OCI-LY7 (cell line): Measurements from ENCODE around the gene DPY19L3.

Experiments
- CTCF ChIP-seq: fragments of 200-600 bp; sonication (generic); conservative IDR thresholded peaks from 2 replicates; pipeline ENCODE4 v1.5.1; 2014; ENCODE audit warnings: mild to moderate bottlenecking, antibody characterized with exemption, low read length, moderate library complexity, mixed read lengths
- EZH2phosphoT487 ChIP-seq: fragments of 200-600 bp; sonication (generic); IDR thresholded peaks from 2 replicates; pipeline ENCODE4 v1.6.1; 2018; ENCODE audit warnings: low read depth, borderline replicate concordance, mild to moderate bottlenecking, mixed run types, antibody characterized with exemption, low read length, moderate library complexity, mixed read lengths

DNA sequence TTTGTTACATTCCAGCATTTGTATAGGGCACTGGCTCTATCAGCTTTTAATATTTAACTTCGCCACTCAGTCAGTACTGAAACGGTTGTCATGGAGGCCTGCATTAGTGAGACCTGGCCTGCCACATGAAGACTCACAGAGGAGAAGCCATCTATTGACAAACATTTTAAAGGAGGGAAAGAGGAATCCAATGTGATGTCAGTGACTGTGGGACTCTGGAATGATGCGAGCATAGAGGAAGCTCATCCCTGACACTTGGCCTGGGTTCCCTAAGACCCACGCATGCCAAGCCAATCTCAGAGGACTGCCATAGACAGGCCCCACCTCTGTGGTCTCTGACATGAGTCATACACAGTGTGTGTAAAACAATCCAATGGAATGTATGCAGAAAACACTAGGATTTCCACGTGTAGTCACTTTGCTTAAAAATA lies 7.9 kb upstream of the DPY19L3 start:
- TF ChIP-seq CTCF (no peak), EZH2phosphoT487 (no peak)
